Brain microvascular endothelial cell (primary cell): ENCODE results near the gene CEP135.
"Not testable (repeated sequence)": the region's sequence is repeated elsewhere in the genome, so short reads cannot be mapped to it uniquely, and the experiment has no call there.

Experiments used
- DNase-seq: peaks from one replicate; pipeline ENCODE4 v3.0.0-alpha.2; 2020
- H3K27ac ChIP-seq: fragments of 250-450 bp; sonication (Bioruptor Pico); 2 replicates; pipeline ENCODE4 v1.5.1; 2020; ENCODE audit warnings: mild to moderate bottlenecking, moderate library complexity
- H3K27me3 ChIP-seq: fragments of 250-450 bp; sonication (Bioruptor Pico); replicated peaks from 2 replicates; pipeline ENCODE4 v1.5.1; 2020; ENCODE audit warnings: mild to moderate bottlenecking
- H3K36me3 ChIP-seq: fragments of 250-450 bp; sonication (Bioruptor Pico); replicated peaks from 2 replicates; pipeline ENCODE4 v1.5.1; 2020; ENCODE audit warnings: mild to moderate bottlenecking
- H3K4me3 ChIP-seq: 2 replicates; pipeline ENCODE4 v1.5.1; 2011; ENCODE audit warnings: low read depth, mild to moderate bottlenecking, control low read depth, low read length, moderate library complexity
- CTCF ChIP-seq: IDR thresholded peaks from 2 replicates; pipeline ENCODE4 v1.5.1; 2011; ENCODE audit warnings: low read depth, mild to moderate bottlenecking, moderate library complexity, low read length, control low read depth, inconsistent platforms; ENCODE audit errors: missing control alignments
- in situ Hi-C: cut with HindIII; loops from 2 replicates; pipeline ENCODE4 v1.10.0; 2017; ENCODE audit warnings: low sequenced_read_pairs, low pct_ligation_motif_present

Gene CEP135

GRCh38 chr4:56062526-56063145, 113.9 kb downstream of the CEP135 start:
- no peaks in the 10 kb centered on the region for H3K27me3 ChIP-seq
- no peak for TF ChIP-seq CTCF
- no peak for DNase-seq
- H3K27ac ChIP-seq = no peak overlapping the region
- no peaks in the 10 kb centered on the region for H3K36me3 ChIP-seq
- in situ Hi-C loops = no loop called here
- H3K4me3 ChIP-seq = no peak overlapping the region

GRCh38 chr4:56066493-56066892, 117.7 kb downstream of the CEP135 start:
- no peak overlapping the region for H3K27ac ChIP-seq
- TF ChIP-seq CTCF = no peak
- no peaks in the 10 kb centered on the region for H3K27me3 ChIP-seq
- H3K36me3 ChIP-seq = no peaks in the 10 kb centered on the region
- no peak overlapping the region for H3K4me3 ChIP-seq
- in situ Hi-C loops = no loop called here
- no peak for DNase-seq

DNA sequence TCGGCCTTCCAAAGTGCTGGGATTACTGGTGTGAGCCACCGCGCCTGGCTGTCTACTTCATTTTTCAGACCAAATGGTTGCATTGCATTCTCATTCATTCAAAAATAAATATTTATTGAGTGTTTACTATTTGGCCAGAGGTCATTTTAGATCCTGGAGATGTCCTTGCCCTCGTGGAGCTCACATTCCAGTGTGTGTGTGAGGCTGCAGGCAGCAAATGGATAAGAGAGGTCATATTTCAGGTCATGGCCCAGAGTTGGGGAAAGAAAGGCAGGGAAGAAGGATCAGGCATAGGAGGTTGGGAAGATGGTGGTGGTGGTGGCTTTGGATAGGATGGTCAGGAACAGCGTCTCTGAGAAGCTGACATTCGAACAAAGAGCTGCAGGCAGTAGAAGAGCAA, 119.1 kb downstream of the CEP135 start:
- no peaks in the 10 kb centered on the region for H3K36me3 ChIP-seq
- no peak overlapping the region for H3K4me3 ChIP-seq
- in situ Hi-C loops = no loop called here
- no peak for TF ChIP-seq CTCF
- H3K27ac ChIP-seq = no peak overlapping the region
- H3K27me3 ChIP-seq = no peaks in the 10 kb centered on the region
- DNase-seq = no peak

GRCh38 chr4:56072730-56073129, 124.0 kb downstream of the CEP135 start:
- H3K27me3 ChIP-seq, H3K4me3 ChIP-seq, H3K36me3 ChIP-seq, DNase-seq, H3K27ac ChIP-seq, in situ Hi-C loops: not testable (repeated sequence)

DNA sequence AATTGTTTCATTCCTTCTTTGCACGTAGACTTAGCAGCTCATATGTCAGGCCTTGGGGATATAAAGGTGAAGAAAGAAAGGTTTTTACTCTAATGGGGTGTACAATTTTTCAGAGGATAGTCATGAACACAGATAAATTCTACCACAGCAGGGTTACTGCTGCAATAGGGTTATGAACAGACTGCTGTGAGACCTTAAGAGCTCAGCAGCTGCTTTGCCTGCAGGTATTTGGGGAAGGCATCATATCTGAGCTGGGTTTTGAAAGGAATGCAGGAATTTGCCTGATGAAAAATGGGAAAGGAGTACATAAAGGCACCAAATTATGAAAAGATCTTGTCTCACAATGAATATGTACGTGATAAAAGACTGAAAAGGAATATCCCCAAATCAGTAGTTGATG, 128.9 kb downstream of the CEP135 start:
- Histone ChIP-seq H3K27ac (no peak overlapping the region), H3K36me3 (no peaks in the 10 kb centered on the region), H3K27me3 (no peaks in the 10 kb centered on the region), H3K4me3 (no peak overlapping the region)
- no peak for TF ChIP-seq CTCF
- peak; percentile 20 for DNase-seq
- in situ Hi-C loops = no loop called here

DNA sequence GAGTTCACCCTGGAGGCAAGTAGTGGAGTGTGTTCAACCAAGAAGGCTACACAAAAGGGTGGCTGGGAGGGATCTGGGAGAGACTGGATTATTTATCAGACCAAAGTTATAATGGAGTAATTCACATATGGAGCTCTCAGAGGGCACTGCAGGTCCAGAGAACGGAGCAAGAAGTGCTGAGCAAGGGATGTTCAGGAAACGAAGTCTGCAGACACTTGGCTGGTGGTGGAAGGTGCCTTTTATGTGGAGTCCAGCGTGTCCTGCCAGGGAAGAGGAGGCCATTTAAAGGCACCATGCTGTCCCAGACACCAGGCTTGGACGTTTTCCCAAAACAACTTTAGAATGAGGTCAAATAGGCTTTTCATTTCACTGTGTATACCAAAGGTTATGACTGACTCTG, 130.1 kb downstream of the CEP135 start:
- H3K27me3 ChIP-seq = no peaks in the 10 kb centered on the region
- H3K36me3 ChIP-seq = no peaks in the 10 kb centered on the region
- no peak overlapping the region for H3K4me3 ChIP-seq
- no peak for DNase-seq
- TF ChIP-seq CTCF = no peak
- in situ Hi-C loops = no loop called here
- H3K27ac ChIP-seq = no peak overlapping the region
